GM21619 (cell line): ENCODE data around the gene ARHGEF19.
"Not testable (repeated sequence)": the region's sequence is repeated elsewhere in the genome, so short reads cannot be mapped to it uniquely, and the experiment has no call there.

ENCODE experiments used
- ATAC-seq: cut with Tn5 transposase; IDR thresholded peaks from one replicate; pipeline ENCODE4 v1.9.1; 2021; ENCODE audit not compliant: unreplicated experiment

Gene ARHGEF19

DNA sequence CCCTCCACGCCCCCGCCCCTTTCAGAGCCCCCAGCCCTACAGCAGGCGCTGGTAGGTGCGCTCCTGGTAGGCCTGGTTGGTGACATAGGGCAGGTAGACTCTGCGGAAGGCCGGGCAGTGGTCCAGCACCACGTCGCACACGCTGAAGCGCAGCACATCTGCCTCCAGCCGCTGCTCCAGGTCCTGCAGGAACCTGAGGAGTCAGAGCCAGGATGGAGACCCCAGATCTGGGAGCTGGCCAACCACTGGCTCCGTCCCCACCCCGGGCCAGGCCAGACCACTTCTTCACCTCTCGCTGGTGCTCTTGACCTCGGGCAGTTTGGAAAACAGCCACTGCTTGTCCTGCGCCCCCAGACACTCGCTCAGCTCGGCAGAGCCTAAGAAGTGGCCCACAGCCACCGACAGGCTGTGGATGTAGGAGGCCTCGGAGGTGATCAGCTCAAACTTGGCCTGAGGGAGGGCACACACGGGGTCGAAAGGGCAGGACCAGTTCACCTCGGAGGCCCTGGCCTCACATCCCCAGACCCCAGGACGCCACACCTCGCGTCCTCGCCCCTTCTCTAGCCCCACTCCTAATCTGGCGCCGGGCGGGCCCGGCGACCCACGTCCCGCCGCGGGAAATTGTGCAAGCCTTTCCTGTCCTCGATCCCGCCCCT is 6.4 kb downstream of the ARHGEF19 start:
- ATAC-seq = peak; percentile 6

DNA sequence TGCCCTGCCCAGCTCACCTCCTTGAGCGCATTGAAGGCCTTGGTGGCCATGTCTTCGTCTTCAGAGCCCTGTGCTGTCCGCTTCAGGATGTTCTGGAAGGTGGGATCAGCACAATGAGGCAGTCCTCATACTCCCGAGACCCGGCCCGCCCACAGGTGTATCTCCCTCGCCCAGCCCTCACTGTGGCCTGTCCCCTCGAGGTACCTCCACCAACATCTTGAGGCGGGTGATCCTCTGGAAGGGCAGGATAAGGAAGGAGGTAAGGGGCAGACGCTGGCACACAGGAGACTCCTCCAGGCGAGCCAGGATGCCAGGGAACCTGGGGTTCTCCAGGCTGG is 7.1 kb downstream of the ARHGEF19 start:
- no peak for ATAC-seq

DNA sequence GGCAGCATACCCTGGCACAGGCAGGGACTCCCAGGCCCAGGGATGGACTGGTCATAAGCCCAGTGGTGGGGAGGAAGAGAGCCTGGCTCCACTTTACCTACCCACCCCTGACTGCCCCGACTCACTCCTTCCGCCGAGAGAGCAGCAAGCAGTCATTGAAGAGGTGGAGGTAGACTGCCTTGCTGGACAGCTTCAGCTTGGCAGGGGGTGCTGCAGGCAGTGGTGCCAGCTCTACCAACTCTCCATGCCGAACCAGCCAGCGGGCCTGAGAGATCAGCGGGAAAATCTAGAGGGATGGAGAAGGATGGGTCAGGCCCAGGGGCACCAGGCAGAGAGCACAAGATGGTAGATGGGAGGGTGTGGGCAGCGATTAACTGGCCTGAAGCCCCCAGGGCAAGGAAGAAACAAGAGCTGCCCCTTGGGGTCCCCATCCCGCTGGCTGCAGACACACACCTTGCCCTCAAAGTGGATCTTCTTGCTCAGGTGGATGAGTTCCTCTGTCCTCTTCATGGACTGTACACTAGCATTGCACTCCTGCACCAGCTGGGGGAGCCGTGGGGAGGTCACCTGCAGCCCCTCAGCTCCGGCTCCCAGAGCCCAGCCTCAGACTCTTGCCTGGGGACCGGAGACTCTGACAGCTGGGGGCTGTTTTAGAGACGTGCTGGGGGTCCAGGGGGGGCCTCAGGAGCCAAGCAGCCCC is 7.7 kb downstream of the ARHGEF19 start:
- no peak for ATAC-seq

DNA sequence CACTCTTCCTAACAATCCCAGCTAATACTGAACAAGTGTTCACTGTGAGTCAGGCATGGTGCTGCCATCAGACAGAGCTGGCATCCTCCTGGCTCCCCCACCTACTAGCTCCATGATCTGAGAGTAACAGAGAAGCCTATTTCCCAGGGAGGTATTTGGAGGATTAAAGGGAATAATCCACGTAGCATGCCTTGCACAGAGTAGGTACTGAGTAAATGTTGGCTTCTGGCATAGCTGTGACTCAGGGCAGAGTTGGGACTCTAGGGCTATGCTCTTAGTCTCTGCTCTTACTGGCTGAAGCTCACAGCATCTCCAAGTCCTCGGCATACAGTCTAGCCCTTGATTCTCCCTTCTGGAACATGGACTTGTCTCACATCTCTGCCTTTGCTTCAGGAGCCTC is 8.2 kb downstream of the ARHGEF19 start:
- ATAC-seq = no peak

DNA sequence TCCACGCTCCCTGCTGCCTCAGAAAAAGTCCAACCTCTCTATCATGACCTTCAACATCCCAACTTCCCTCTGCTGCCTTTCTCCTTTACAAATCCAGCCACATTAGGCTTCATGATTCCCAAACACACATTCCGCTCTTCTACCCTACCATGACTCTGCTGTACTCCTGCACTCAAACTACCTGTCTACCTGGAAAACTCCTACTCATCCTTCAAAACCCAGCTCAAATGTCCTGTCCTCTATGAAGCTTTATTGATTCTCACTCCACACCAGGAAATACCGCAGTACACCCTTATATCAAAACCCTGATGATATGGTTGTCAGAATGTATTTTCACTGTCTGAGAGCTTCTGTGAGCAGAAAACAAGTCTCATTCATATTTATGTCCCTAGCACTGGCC is 8.9 kb downstream of the ARHGEF19 start:
- no peak for ATAC-seq

DNA sequence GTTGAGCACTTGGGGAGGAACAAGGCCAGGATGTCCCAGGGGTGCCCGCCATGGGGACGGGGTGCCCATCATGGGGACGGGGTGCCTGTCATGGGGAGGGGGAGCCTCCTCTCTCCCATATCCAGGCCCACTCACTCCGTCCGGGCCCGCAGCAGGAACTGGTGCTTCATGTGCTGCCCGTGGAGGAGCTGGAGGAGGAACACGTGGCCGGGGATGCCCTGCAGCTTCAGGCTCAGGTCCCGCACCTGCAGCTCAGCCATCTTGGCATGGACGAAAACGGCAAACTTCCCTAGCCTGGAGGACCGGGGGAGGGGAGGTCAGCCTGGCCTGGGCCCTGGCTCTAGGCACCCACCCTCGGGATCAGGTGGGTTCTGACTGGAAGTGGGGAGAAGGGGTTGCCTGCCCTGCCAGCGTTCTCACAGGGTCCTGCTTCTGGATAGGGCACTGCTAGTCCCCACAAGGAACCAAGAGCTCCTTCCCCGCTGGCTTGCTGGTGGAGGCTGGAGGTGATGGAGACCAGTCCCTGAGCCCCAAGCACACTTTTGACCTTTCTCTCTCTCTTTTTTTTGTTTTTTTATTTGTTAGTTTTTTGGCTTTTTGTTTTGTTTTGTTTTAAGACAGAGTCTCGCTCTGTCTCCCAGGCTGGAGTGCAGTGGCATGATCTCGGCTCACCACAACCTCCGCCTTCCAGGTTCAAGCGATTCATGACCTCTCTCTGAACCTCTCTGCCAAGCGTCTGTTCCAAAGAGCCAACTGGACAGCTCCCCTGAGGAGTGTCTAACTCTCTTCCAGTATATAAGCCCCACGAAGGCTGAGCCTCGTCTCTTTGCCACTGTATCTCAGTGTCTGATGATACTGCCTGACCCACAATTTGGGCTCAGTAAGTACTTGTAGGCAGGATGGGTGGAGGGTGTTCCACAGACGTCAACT is 9.9 kb downstream of the ARHGEF19 start:
- ATAC-seq = no peak

DNA sequence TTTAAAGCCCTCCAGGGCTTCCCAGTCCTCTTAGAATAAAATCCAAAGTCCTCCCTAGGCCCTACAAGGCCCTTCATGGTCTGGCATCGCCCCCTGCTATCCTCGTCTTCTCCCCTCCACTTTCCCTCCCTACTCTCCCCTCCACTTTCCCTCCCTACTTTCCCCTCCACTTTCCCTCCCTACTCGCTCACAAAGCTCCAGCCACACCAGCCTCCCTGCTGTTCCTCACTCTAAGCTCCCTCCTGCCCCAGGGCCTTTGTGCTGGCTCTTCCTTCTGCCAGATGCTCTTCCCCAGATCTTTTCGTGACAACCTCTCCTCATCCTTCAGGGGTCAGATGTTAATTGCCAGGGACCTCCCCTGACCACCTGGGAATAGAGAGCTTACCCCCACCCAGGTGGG is 12.8 kb downstream of the ARHGEF19 start:
- no peak for ATAC-seq

DNA sequence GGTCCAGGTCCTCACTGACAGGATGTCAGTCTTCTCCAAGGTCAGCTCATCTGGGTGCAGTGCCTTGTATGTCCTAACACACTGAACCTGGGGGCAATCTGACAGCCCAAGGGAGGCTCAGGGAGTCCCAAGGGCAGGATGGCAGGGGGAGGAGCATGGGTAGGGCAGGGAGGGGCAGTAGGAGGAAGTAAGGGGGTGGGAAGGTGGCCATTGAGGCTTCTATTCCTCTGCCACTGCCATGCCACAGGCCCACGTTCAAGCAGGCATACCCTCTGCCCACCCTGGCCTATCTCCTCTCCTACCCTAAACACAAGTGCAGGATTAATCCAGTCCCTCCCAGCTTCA is 13.3 kb downstream of the ARHGEF19 start:
- no peak for ATAC-seq

DNA sequence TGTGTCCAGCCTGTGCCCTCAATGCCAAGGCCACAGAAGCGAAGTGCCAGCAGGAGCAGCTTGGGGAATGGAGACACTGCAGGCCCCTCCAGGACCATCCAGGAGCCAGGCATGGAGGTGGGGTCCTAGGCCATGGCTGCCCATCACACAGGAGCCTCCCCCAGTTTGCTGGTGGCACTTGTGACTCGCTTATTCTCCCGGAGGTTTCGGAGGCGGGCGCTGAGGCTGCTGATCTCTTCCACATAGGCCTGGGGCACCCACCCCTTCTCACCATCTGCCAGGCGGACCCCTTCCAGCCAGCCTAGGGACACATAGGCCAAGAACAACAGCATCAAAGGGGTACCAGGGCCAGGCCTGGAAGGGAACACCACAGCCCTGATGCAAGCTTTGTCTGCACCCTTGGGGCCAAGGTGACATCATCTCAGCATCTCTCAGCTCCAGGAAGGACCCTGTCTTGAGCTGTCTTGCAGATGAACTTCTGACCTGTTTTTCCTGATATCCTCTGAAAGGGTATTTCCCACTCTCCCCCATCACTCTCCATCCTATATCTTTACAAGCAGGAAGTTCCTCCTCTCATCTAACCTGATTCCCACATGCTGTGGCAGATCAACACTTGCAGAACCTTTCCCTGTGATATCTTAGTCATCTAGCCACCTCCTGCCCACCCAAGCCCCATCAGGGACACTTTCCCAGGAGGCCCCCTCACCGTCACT is 13.9 kb downstream of the ARHGEF19 start:
- ATAC-seq = no peak

DNA sequence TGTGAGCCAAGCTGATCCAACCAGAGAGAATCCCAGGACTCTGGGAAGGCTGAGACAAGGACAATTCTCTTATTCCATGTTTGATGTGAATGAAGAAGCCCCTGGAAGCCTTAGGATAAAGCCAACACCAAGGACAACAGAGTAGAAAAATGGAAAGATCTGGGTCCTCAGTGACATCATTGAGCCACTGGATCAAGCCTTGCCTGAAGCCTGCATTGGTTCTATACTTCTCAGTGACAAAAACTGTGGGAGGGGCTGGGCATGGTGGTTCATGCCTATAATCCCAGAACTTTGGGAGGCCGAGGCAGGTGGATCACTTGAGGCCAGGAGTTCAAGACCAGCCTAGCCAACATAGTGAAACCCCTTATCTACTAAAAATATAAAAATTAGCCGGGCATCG is 15.6 kb downstream of the ARHGEF19 start:
- no peak for ATAC-seq

DNA sequence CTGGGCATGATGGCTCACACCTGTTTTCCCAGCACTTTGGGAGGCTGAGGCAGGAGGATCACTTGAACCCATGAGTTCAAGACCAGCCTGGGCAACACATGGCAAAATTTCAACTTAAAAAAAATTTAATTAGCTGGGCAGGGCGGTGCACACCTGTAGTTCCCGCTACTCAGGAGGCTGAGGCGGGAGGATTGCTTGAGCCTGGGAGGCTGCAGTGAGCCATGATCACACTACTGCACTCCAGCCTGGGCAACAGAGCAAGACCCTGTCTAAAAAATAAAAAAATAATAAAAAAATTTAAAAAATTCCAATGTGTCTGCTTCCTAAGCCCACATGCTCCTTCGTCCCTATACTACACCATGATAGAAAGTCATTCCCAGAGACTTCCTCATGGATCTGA is 16.3 kb downstream of the ARHGEF19 start:
- ATAC-seq = not testable (repeated sequence)

DNA sequence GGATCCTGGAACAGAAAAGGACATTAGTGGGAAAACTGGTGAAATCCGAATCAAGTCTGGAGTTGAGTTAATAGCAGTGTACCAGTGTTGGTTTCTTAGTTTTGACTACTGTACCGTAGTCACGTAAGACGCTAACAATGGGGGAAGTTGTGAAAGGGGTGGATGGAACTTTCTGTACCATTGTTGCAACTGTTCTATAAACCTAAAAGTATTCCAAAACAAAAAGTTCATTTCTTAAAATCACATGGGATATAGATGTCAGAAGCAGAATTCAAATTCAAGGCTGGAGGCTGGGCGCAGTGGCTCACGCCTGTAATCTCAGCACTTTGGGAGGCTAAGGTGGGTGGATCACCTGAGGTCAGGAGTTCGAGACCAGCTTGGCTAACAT is 16.9 kb downstream of the ARHGEF19 start:
- no peak for ATAC-seq

DNA sequence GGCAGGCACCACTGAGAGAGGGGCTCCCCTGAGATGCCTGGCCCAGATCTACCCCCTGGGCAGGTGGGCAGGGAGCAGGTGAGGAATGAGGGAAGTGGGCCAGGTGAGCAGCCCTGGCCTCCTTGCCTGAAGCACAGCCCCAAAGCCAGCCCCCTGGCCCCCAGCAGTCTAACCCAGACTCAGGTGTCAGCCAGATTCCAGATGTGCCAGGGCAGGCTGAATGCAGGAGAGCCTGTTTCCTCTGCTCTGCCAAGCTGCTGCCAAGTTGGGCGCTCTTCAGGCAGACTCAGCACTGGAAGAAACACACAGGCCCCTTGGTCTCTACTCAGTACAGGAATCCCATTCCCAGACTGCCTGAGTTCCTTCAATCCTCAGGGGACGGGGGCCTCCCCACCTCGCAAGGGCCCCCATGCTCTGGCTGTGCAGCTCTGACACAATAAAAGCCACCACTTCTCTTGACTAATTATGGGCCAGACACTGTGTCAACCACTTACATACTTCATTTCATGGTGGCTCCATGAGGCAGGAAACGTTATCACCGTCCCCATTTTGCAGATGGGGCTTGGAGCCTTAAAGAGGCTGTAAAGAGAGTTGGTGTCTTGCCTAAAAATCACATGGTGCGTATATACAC is 20.4 kb downstream of the ARHGEF19 start:
- ATAC-seq = no peak

DNA sequence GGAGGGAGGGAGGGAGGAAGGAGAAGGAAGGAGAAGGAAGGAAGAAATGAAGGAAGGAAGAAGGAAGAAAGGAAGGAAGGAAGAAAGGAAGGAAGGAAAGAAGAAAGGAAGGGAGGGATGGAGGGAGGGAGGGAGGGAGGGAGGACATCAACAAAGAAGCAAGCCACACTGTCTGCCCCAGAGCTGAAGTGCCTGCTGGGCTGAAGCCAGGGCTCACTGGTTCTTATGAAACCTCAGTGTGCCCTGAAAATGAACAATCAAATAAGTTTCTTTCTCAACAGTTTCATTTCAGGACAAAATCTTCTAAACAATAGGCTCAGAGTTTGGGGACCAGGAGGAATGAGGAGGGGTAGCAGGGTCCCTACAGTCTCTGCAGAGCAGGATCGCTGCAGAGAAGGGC is 21.1 kb downstream of the ARHGEF19 start:
- no peak for ATAC-seq

DNA sequence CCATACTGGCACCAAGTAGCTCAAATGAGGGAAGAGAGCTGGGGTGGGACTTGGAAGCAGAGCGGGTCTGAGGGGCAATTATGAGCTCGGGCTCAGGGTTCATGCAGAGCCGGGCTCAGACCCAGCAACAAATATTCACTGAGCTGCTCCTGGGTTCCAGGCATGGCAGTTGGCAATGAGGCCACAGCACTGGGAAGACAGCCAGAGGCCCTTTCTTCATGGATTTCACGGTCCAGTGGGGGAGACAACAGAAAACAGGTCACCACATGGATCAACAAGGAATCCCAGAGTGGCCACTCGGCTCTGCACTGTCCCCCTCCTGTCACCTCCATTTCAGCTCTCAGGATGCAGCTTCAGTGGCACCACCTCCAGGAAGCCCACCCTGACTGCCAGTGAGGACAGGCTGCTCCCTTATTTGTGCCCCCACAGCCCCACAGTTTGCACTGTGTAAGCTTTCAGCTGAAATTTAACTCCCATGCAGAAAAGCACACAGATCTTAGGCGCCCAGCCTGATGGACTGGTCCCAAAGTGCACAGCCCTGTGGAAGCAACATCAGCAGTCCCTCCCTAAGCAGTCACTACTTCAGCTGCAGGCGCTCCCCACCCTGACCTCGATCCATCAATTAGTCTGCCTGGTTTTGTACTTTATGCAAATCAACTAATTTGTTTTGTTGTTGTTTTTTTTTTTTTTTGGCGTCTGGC is 22.4 kb downstream of the ARHGEF19 start:
- ATAC-seq = no peak

DNA sequence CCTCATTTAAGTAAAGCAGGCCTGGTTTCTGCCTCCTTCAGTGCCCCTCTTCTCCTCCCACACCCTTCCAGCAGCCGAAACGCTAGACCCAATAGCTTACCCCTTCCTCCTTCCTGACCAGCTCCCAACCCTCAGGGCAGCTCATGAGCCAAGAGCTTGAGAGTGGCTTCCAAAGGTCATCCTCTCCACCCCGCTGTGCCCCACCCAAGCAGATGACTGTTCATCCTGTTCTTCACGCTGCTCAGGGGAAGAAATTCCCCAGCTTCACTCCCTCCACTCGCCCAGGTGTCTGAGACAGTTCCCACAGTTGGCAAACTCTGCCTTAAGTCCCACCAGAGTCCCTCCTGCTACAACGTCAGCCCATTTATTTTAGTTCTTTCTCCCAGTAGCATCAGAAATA is 23.4 kb downstream of the ARHGEF19 start:
- ATAC-seq = no peak

DNA sequence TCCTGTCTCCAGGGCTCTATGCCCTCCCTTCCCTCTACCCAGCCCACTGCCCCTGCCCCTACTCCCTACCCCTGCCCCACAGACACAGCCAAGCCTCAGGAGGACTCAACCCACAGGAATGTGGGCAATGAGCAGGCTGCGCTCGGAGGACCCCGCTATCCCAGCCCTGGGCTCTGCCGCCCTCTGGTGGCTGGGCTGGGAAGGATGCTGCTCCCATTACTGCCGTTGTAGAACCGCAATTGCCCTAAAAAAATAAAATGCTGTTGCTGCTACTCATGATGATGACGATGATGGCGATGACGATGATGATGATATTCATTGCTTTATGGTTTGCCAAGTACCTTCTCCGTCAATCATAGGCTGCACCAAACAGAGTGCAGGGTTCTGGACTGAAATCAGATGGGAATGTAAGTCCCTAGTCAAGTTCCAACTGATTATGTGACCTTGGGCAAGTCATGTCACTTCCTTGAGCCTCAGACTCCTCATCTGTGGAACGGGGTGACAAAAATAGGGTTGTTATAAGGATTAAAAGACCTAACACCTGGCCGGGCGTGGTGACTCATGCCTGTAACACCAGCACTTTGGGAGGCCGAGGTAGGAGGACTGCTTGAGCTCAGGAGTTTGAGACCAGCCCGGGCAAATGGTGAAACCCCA is 24.6 kb downstream of the ARHGEF19 start:
- ATAC-seq = no peak

DNA sequence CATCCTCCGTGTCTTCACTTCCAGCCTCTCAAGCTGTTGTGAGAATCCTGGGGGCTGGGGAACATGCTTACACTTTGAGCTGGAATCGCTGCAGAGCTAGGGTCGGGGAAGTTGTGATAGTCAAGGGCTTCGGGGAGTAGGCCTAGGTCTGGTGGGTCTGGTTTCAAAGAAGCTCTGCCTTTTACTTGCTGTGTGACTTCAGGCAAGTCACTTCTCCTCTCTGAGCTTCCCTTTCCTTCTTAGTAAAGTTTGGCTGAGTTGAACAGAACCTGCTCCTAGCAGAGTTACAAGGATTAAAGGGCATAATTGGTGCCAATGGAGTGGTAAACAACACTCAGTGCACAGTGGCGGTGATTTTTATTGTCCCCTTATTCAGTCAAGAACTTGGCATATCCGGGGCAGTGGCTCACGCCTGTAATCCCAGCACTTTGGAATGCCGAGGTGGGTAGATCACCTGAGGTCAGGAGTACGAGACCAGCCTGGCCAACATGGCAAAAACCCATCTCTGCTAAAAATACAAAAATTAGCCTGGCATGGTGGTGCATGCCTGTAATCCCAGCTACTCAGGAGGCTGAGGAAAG is 25.7 kb downstream of the ARHGEF19 start:
- ATAC-seq = no peak

DNA sequence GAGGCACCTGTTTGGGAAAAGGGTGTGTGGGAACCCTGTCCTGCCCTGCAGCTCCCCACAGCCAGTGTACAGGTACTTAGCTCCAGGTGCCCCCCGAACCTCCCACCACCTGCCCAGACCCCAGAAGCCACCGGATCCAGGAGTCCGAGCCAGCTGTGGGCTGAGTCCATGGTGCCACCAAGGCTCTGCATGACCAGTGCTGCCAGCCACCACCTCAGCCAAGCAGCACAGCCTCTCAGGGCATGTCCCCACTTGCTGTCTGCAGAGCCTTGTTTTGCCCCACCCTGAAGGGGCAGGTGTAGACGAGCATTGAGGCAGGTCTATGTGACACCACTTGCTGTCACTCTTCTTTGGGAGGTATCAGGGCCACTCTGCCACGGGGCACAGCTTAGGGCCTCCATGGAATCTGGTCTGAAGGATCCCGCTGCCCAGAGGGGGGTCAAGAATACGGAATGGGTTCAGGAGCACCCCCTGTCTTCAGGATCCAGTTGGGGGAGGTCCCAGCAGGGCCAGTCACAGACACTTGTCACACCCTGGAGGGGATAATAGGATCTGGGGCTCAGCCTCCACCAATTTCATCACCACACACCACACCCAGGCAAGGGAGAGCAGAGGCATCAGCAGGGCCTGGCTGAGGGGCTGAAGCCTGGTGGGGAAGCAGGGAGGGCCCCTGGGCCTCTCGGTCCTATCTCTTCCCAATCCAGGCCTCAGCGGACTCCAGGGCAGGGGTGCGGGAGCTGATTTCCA is 27.7 kb downstream of the ARHGEF19 start:
- no peak for ATAC-seq
